Neural cell (in vitro differentiated cells): ENCODE data around the gene KRT80. TPM values are rescaled to one million over a fixed set of nuclear protein-coding genes. Genes with fewer than 3 reads are reported as not detected.

Source experiments
- H2AFZ ChIP-seq: fragments of 200-600, 300-800 bp; sonication (generic), shearing (Covaris generic); 2 replicates; pipeline ENCODE4 v1.6.0; 2014; ENCODE audit warnings: low read depth, mild to moderate bottlenecking, antibody characterized with exemption, low read length, moderate library complexity
- H3F3A ChIP-seq: fragments of 200-600 bp; shearing (Covaris generic); 2 replicates; pipeline ENCODE4 v1.6.1; 2016; ENCODE audit warnings: mild to moderate bottlenecking, moderate library complexity, mixed read lengths, antibody characterized with exemption, low read length; ENCODE audit not compliant: insufficient read depth, poor library complexity, severe bottlenecking
- H3K27ac ChIP-seq: fragments of 200-600, 300-800 bp; sonication (generic), shearing (Covaris generic); 2 replicates; pipeline ENCODE4 v1.5.1; 2014; ENCODE audit warnings: mild to moderate bottlenecking, low read length, moderate library complexity
- H3K27me3 ChIP-seq: fragments of 300-800, 200-600 bp; sonication (generic), shearing (Covaris generic); 2 replicates; pipeline ENCODE4 v1.6.0; 2014; ENCODE audit warnings: mild to moderate bottlenecking, low read depth, low read length, moderate library complexity; ENCODE audit not compliant: insufficient read depth
- H3K36me3 ChIP-seq: fragments of 300-800, 200-600 bp; sonication (generic), shearing (Covaris generic); 2 replicates; pipeline ENCODE4 v1.5.1; 2014; ENCODE audit warnings: mild to moderate bottlenecking, antibody characterized with exemption, low read length, moderate library complexity; ENCODE audit not compliant: insufficient read depth
- H3K4me2 ChIP-seq: fragments of 300-800, 200-600 bp; sonication (generic), shearing (Covaris generic); 2 replicates; pipeline ENCODE4 v1.6.0; 2014; ENCODE audit warnings: mild to moderate bottlenecking, low read length
- H3K4me3 ChIP-seq: fragments of 300-800, 200-600 bp; sonication (generic), shearing (Covaris generic); 2 replicates; pipeline ENCODE4 v1.5.1; 2014; ENCODE audit warnings: mild to moderate bottlenecking, low read length, moderate library complexity
- H3K79me2 ChIP-seq: fragments of 200-600 bp; shearing (Covaris generic); replicated peaks from 2 replicates; pipeline ENCODE4 v1.6.0; 2014; ENCODE audit warnings: mild to moderate bottlenecking, low read length, moderate library complexity; ENCODE audit not compliant: insufficient read depth
- H3K9ac ChIP-seq: fragments of 300-800, 200-600 bp; sonication (generic), shearing (Covaris generic); 2 replicates; pipeline ENCODE4 v1.6.1; 2016; ENCODE audit warnings: mild to moderate bottlenecking, low read length, mixed read lengths
- H3K9me2 ChIP-seq: fragments of 200-600 bp; shearing (Covaris generic); 2 replicates; pipeline ENCODE4 v1.6.1; 2016; ENCODE audit warnings: mild to moderate bottlenecking, low read length, mixed read lengths; ENCODE audit not compliant: insufficient read depth
- H3K9me3 ChIP-seq: fragments of 200-600, 300-800 bp; sonication (generic), shearing (Covaris generic); 2 replicates; pipeline ENCODE4 v1.6.1; 2016; ENCODE audit warnings: mild to moderate bottlenecking, mixed run types, low read length, moderate library complexity, mixed read lengths
- H4K20me1 ChIP-seq: fragments of 200-600 bp; shearing (Covaris generic); 2 replicates; pipeline ENCODE4 v1.6.1; 2016; ENCODE audit warnings: mild to moderate bottlenecking, mixed run types; ENCODE audit not compliant: insufficient read depth
- CTCF ChIP-seq: fragments of 450-650 bp; IDR thresholded peaks from 2 replicates; pipeline ENCODE4 v1.5.1; 2014; ENCODE audit warnings: antibody characterized with exemption, mild to moderate bottlenecking, moderate library complexity; ENCODE audit not compliant: poor library complexity, severe bottlenecking
- EP300 ChIP-seq: fragments of 450-650 bp; conservative IDR thresholded peaks from 2 replicates; pipeline ENCODE4 v1.6.1; 2014; ENCODE audit warnings: antibody characterized with exemption, mild to moderate bottlenecking, moderate library complexity; ENCODE audit not compliant: poor library complexity, severe bottlenecking
- EZH2 ChIP-seq: fragments of 200-600, 300-800 bp; shearing (Covaris generic), sonication (generic); IDR thresholded peaks from 2 replicates; pipeline ENCODE4 v1.6.1; 2014; ENCODE audit warnings: antibody characterized with exemption, low read length, borderline replicate concordance, mild to moderate bottlenecking; ENCODE audit not compliant: insufficient read depth, poor library complexity, severe bottlenecking
- MXI1 ChIP-seq: fragments of 450-650 bp; conservative IDR thresholded peaks from 2 replicates; pipeline ENCODE4 v1.6.1; 2014; ENCODE audit warnings: antibody characterized with exemption, mild to moderate bottlenecking; ENCODE audit not compliant: poor library complexity, severe bottlenecking
- POLR2AphosphoS5 ChIP-seq: IDR thresholded peaks from 2 replicates; pipeline ENCODE4 v1.6.1; 2012
- RAD21 ChIP-seq: fragments of 450-650 bp; conservative IDR thresholded peaks from 2 replicates; pipeline ENCODE4 v1.6.1; 2014; ENCODE audit warnings: antibody characterized with exemption, mild to moderate bottlenecking, moderate library complexity
- REST ChIP-seq: IDR thresholded peaks from 2 replicates; pipeline ENCODE4 v1.6.1; 2012; ENCODE audit warnings: borderline replicate concordance
- SMC3 ChIP-seq: fragments of 450-650 bp; conservative IDR thresholded peaks from 2 replicates; pipeline ENCODE4 v1.6.1; 2014; ENCODE audit warnings: antibody characterized with exemption, mild to moderate bottlenecking, moderate library complexity; ENCODE audit not compliant: poor library complexity
- TAF1 ChIP-seq: IDR thresholded peaks from 2 replicates; pipeline ENCODE4 v1.6.1; 2012; ENCODE audit warnings: low read depth
- polyA plus RNA-seq: library from polyadenylated mRNA; depleted of rRNA; stranded (reverse); fragments of >200 nt; gene quantifications from 2 replicates; pipeline ENCODE4 v1.2.3, GENCODE V29; 2014

The KRT80 gene
- polyA plus RNA-seq, 1 donor from 2014 or later = not detected

DNA sequence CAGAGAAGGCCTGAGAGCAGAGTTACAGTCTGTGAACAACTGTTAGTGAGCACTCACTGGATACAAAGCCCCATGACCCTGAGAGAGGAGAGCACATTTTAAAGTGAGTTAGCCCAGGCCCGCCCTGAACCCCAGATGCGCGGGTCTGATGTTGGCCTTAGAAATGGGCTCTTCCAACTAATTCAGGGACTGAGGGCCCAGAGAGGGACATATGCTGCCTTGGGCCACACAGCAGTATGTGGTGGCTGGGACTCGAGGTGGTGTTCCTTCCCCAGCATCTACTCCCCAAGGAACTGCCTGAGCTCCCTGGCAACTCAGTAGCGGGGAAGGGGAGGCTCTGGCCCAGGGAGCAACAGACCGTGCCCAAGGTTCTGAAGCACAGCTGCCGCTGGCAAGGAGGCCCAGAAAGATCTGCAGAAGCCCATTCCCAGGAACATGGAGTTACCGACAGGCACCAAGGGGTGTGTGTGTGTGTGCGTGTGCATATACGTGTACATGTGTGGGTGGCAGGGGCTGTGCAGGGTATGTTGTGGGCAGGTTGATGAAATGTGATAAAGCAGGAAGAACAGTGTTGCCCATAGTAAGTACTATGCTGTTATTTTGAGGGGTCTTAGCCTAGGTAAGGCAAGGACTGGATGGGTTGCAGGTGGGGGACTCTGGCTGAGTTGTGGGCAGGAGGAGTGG lies 40.5 kb downstream of the KRT80 start:
- Histone ChIP-seq H3K4me2 (no peak overlapping the region), H3K9me3 (no peaks in the 10 kb centered on the region), H3K27me3 (no peaks in the 10 kb centered on the region), H3K27ac (no peak overlapping the region), H3K9ac (no peak overlapping the region), H3K79me2 (no peaks in the 10 kb centered on the region), H3K4me3 (no peak overlapping the region), H3K9me2 (no peaks in the 10 kb centered on the region), H4K20me1 (no peaks in the 10 kb centered on the region), H3F3A (no peaks in the 10 kb centered on the region), H2AFZ (no peak overlapping the region), H3K36me3 (no peaks in the 10 kb centered on the region)
- TF ChIP-seq SMC3 = no peak
- no peak for TF ChIP-seq EZH2
- no peak for TF ChIP-seq CTCF
- no peak for TF ChIP-seq RAD21
- TF ChIP-seq TAF1 = no peak
- no peak for TF ChIP-seq POLR2AphosphoS5
- TF ChIP-seq EP300 = no peak
- no peak for TF ChIP-seq REST
- TF ChIP-seq MXI1 = no peak

DNA sequence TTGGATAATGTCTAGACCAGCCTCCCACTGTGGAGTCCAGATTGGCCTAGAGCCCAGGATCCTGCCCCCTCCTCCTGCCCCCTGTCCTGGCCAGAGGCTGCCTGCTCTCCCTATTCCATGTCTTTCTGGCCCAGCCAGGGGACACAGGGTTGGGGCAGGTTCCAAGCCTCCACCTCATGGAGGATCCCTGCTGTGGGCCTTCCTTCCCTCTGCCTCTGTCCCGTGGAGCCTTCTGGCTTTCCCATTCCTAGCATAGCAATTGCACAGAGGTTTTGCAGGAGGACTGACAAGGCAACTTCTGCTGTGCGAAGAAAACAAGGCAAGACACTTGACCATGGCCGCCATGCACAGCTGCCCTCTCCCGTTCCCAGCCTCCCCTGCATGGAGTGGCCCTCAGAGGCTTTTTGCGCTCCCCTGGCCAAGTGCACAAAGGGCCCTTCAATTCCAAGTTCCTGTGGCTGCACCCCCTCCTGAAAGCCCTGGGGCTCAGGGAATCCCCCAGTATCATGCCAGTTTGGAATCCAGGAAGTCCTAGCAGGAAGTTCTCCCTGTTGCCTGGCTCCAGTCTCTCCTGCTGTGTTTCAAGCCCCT lies 42.1 kb downstream of the KRT80 start:
- Histone ChIP-seq H3K79me2 (no peaks in the 10 kb centered on the region), H3K9me3 (no peaks in the 10 kb centered on the region), H3K4me3 (no peak overlapping the region), H3K36me3 (no peaks in the 10 kb centered on the region), H3F3A (no peaks in the 10 kb centered on the region), H3K9me2 (no peaks in the 10 kb centered on the region), H4K20me1 (no peaks in the 10 kb centered on the region), H2AFZ (no peak overlapping the region), H3K4me2 (no peak overlapping the region), H3K27me3 (no peaks in the 10 kb centered on the region), H3K9ac (no peak overlapping the region), H3K27ac (no peak overlapping the region)
- no peak for TF ChIP-seq RAD21
